Small intestine (tissue), 7 donors: ENCODE data around the gene PGR. TPM values are rescaled to one million over a fixed set of nuclear protein-coding genes. Genes with fewer than 3 reads are reported as not detected.

Experiments used
- DNase-seq, 2 donors: peaks; one replicate each; pipeline versions ENCODE4 v3.0.0 to v3.0.0-alpha.2; 2013
- FAIRE-seq: peaks from 2 replicates; lab custom pipeline; 2012; peaks lifted over from hg19 to GRCh38; lab: Jason Lieb, UNC
- H3K27ac ChIP-seq, 3 donors: one replicate each; pipeline ENCODE4 v1.5.1; 2013; ENCODE audit warnings: low read length in 2 of 3, mild to moderate bottlenecking in 2 of 3, control low read depth in 1 of 3, inconsistent platforms in 1 of 3, low read depth in 1 of 3, moderate library complexity in 1 of 3
- H3K27me3 ChIP-seq, 3 donors: one replicate each; pipeline ENCODE4 v1.6.1; 2013; ENCODE audit warnings: low read length in 3 of 3, inconsistent platforms in 1 of 3; ENCODE audit not compliant: control insufficient read depth in 3 of 3, insufficient read depth in 3 of 3
- H3K36me3 ChIP-seq, 3 donors: one replicate each; pipeline ENCODE4 v1.6.1; 2013; ENCODE audit warnings: low read length in 3 of 3, inconsistent platforms in 1 of 3, low read depth in 1 of 3, mild to moderate bottlenecking in 1 of 3, moderate library complexity in 1 of 3; ENCODE audit not compliant: control insufficient read depth in 3 of 3, insufficient read depth in 2 of 3
- H3K4me1 ChIP-seq, 3 donors: one replicate each; pipeline ENCODE4 v1.6.1; 2013; ENCODE audit warnings: low read length in 2 of 3, inconsistent platforms in 1 of 3, low read depth in 1 of 3, mild to moderate bottlenecking in 1 of 3, moderate library complexity in 1 of 3; ENCODE audit not compliant: control insufficient read depth in 3 of 3, insufficient read depth in 2 of 3
- H3K4me3 ChIP-seq, 3 donors: one replicate each; pipeline ENCODE4 v1.5.1; 2013; ENCODE audit warnings: low read length in 3 of 3, control low read depth in 1 of 3, inconsistent platforms in 1 of 3, low read depth in 1 of 3, mild to moderate bottlenecking in 1 of 3, moderate library complexity in 1 of 3
- H3K9me3 ChIP-seq, 2 donors: one replicate each; pipeline ENCODE4 v1.6.1; 2013; ENCODE audit warnings: low read depth in 1 of 2, low read length in 1 of 2; ENCODE audit not compliant: control insufficient read depth in 2 of 2, insufficient read depth in 1 of 2
- whole genome bisulfite sequencing, 3 donors: extraction: QIAGEN DNeasy Blood & Tissue Kit; methylation state at CpG; one replicate each; pipeline ENCODE4 v1.1.7; 2013; 5-methylcytosine and 5-hydroxymethylcytosine counted together
- polyA plus RNA-seq, 4 donors: library from polyadenylated mRNA; stranded (reverse) in 3 of 4; unstranded in 1 of 4; fragments of 200-250 nt in 3 of 4; fragments of 120-200 nt in 1 of 4; gene quantifications; one replicate each; pipeline versions ENCODE4 v1.2.1 to v1.2.3, GENCODE V29; 2013
- donor health status: healthy with polysubstance abuse.
- donor health status: control.
- donor health status: control.
- donor health status: Bipolar disorder and iron deficiency.
- donor health status: healthy.

Gene PGR
- polyA plus RNA-seq, 4 donors = under 0.01 to 0.03 TPM; not detected in 2

DNA sequence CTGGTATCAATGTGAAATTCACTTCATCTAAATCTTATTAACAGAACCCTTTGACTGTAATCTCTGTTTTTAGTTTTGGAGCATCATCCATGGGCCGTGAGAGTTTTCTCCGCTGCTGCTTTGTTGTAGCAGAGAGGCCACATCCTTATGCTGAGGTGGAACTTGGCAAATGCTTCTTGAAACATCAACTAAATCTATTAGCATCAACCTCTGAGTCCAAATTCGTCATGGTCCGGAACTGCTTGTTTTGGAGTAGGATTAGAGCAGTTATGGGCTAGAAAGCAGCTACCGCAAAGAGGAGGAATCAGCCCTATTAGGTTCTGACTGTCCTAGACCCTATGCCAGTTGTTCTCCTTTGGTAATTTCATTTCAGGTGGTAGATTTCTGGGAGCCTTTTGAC, 117.7 kb downstream of the PGR start:
- no peak for FAIRE-seq
- Histone ChIP-seq H3K27ac (no peak overlapping the region), H3K9me3 (no peaks in the 10 kb centered on the region), H3K4me3 (no peak overlapping the region), H3K27me3 (no peaks in the 10 kb centered on the region), H3K36me3 (no peaks in the 10 kb centered on the region), H3K4me1 (no peaks in the 10 kb centered on the region)
- WGBS, 3 donors = 87 to 88% (median 88%) methylated on average over 5 of the region's 5 CpGs
- no peak for DNase-seq

GRCh38 chr11:101010899-101011298, 118.7 kb downstream of the PGR start:
- H3K4me3 ChIP-seq = no peak overlapping the region
- no peak for DNase-seq
- 64 to 75% (median 67%) methylated on average over 5 of the region's 5 CpGs for WGBS, 3 donors
- no peaks in the 10 kb centered on the region for H3K27me3 ChIP-seq
- no peaks in the 10 kb centered on the region for H3K4me1 ChIP-seq
- no peak overlapping the region for H3K27ac ChIP-seq
- no peaks in the 10 kb centered on the region for H3K36me3 ChIP-seq
- FAIRE-seq = no peak
- H3K9me3 ChIP-seq = no peaks in the 10 kb centered on the region

DNA sequence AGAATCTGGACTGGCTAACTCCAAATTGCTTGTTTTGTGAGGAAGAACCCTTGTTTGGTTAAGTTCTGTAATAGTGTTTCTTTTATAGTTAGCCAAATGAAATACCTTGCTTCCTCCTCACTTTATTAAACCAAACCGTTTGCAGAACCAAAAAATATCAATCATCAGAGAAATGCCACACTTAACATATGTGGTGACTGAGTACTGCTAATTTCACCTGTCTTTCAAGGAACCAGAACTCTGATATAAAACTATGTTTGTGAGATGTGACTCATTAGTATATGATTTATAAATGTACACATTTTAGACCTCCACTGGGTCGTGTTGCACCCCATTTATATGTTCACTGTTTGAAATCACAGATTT, 119.9 kb downstream of the PGR start:
- WGBS, 3 donors = 6 to 33% (median 10%) methylated on average over 2 of the region's 2 CpGs
- no peak overlapping the region for H3K27ac ChIP-seq
- H3K4me3 ChIP-seq = no peak overlapping the region
- no peaks in the 10 kb centered on the region for H3K9me3 ChIP-seq
- no peaks in the 10 kb centered on the region for H3K27me3 ChIP-seq
- H3K36me3 ChIP-seq = no peaks in the 10 kb centered on the region
- FAIRE-seq (no peak), DNase-seq (no peak)
- no peaks in the 10 kb centered on the region for H3K4me1 ChIP-seq

DNA sequence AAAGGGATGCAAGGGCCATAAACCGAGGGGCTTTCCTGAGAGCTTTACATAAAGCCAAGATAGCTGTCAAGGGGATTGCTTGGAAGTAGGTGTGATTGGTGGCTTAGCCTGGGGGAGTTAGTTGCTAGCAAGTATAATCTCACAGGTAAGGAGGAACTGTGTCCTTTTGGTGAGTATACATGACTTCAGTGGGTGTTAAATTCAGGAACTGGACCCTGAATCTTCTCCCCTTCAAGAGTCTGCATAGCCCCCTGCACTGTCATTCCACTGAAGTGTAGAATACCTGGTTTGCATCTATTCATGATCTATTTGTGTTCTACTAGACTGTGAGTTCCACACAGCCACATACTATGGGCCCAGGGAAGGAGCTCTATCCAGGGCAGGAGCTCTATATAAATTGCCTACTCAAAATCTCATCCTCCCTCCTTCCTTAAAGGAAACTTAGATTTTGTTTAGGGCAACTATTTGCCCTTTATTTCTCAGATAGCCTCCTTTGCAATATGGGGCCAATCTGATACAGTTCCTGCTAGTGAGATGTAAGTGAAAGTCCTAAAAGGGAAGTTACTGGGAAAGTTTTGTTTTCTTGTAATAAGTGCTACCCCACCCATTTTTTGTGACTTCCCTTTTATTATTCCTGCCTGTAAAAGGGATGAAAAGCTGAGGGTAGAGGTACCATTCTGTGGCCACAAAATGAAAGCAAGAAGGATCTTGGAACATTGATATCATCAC, 120.5 kb downstream of the PGR start:
- Histone ChIP-seq H3K4me1 (no peaks in the 10 kb centered on the region), H3K27me3 (no peaks in the 10 kb centered on the region), H3K36me3 (no peaks in the 10 kb centered on the region), H3K9me3 (no peaks in the 10 kb centered on the region), H3K27ac (no peak overlapping the region), H3K4me3 (no peak overlapping the region)
- no peak for DNase-seq
- no peak for FAIRE-seq
- 29 to 47% (median 40%) methylated on average over 1 of the region's 1 CpG for WGBS, 3 donors

GRCh38 chr11:101003468-101003867, 126.1 kb downstream of the PGR start:
- no peaks in the 10 kb centered on the region for H3K9me3 ChIP-seq
- H3K4me1 ChIP-seq = no peaks in the 10 kb centered on the region
- DNase-seq (no peak), FAIRE-seq (no peak)
- H3K27ac ChIP-seq = no peak overlapping the region
- H3K4me3 ChIP-seq = no peak overlapping the region
- no peaks in the 10 kb centered on the region for H3K36me3 ChIP-seq
- 76 to 82% (median 81%) methylated on average over 4 of the region's 4 CpGs for WGBS, 3 donors
- H3K27me3 ChIP-seq = no peaks in the 10 kb centered on the region

GRCh38 chr11:100999756-101000155, 129.9 kb downstream of the PGR start:
- Histone ChIP-seq H3K4me3 (no peak overlapping the region), H3K27ac (no peak overlapping the region), H3K27me3 (no peaks in the 10 kb centered on the region), H3K9me3 (no peaks in the 10 kb centered on the region), H3K4me1 (no peaks in the 10 kb centered on the region), H3K36me3 (no peaks in the 10 kb centered on the region)
- no peak for FAIRE-seq
- no peak for DNase-seq
- WGBS, 3 donors = 61 to 90% (median 86%) methylated on average over 1 of the region's 1 CpG

DNA sequence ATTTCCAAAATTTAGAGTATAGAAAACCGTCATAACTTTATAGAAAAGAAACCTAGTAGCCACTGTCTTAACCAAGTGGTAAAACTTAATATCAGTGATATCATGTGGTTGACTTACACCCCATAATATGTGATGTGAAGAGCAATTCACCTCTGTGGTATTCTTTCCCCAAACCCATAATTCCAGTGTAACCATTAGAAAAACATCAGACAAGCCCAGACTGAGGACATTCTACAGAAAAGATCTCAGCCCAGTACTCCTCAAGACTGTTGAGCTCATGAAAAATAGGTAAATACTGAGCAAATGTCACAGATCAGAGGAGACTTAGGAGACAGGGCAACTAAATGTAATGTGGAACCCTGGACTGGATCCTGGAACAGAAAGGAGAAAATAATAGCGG, 134.6 kb downstream of the PGR start:
- no peaks in the 10 kb centered on the region for H3K4me1 ChIP-seq
- FAIRE-seq (no peak), DNase-seq (no peak)
- no peaks in the 10 kb centered on the region for H3K36me3 ChIP-seq
- no peaks in the 10 kb centered on the region for H3K9me3 ChIP-seq
- H3K27me3 ChIP-seq = no peaks in the 10 kb centered on the region
- WGBS, 3 donors = 92 to 98% (median 94%) methylated on average over 2 of the region's 2 CpGs
- H3K4me3 ChIP-seq = no peak overlapping the region
- no peak overlapping the region for H3K27ac ChIP-seq

DNA sequence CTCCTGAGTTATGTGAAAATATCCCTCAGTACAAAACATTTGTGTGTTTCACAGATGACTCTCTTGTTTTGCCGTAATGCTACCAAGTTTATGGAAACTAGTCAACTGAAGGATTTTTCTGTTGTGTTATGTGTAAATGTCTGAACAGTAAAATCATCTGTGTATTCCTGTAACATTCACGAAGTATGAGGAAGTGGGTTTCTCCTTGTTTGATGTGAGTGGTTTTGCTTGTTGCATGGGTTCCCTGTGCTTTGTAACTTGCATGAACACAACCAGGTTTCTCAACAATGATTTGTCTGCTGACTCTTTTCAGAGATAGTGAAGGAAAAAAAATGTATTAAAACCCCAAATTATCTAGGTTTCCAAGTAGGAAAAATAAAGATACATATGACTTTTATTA, 138.1 kb downstream of the PGR start:
- WGBS, 3 donors = 73 to 88% (median 73%) methylated on average over 2 of the region's 2 CpGs
- H3K9me3 ChIP-seq = no peaks in the 10 kb centered on the region
- FAIRE-seq = no peak

GRCh38 chr11:100990931-100991330, 138.7 kb downstream of the PGR start:
- Histone ChIP-seq H3K27ac (no peak overlapping the region), H3K27me3 (no peaks in the 10 kb centered on the region), H3K9me3 (no peaks in the 10 kb centered on the region), H3K4me3 (no peak overlapping the region), H3K4me1 (no peaks in the 10 kb centered on the region), H3K36me3 (peaks cover 0 to 2% (median 0%) of the 10 kb centered on the region in 3 donors)
- FAIRE-seq = no peak
- 90 to 95% (median 93%) methylated on average over 1 of the region's 1 CpG for WGBS, 3 donors
- DNase-seq = no peak

More for the DNA sequence above, 138.1 kb downstream of the PGR start:
- Histone ChIP-seq H3K4me3 (no peak overlapping the region), H3K27ac (no peak overlapping the region), H3K4me1 (no peaks in the 10 kb centered on the region), H3K36me3 (no peaks in the 10 kb centered on the region), H3K27me3 (no peaks in the 10 kb centered on the region)
- DNase-seq = no peak
